Activated CD8-positive, alpha-beta memory T cell treated with anti-CD3 and anti-CD28 coated beads, Interleukin-2, amount 50 U/mL, for 24 hours (primary cell): Measurements from ENCODE around the gene TRAM1L1.

Experiments
- DNase-seq: peaks from one replicate; pipeline ENCODE4 v3.0.0-alpha.2; 2020; ENCODE audit errors: extremely low read depth

TRAM1L1 gene

DNA sequence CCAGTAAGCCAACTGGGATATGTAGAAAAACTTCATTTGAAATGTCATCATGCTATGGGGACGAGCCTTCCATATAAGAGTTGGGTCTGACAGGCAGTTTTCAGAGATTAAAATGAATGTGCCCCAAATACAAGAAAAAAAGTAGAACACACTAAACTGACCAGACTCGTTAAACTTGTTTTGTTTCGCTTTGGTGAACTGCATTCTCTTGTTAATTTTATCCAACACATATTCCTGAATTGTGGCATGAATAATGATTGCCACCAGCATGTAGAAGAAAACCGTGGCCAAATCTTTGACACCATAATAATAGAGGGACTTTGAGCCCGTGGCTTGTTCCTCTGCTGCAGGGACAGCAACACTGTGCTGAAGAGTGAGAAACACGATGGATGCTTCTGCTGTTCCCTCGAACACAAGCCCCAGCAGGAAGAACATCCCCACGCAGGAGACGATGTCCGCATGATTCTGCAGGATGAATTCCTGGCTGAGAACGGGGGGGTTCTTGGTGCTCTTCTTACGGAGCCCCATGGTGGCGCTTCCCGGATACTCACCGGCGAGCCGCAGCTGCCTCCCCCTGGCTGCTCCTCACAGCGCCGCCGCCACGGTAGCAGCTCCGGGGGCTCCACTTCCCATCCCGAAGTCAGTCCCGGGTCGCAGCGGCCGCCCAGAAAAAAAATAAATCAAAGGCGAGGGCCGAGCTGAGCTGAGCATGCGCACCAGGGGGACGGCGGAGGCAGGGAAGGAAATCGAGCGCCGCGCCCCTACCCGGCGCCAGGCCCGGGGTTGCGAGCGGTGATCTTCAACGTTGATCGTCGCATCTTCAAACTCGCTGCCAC is at the start of gene TRAM1L1:
TSS of gene TRAM1L1 (minus strand) at position 711 of the 836 bp plus-strand sequence. CDS start at position 528, 183 bp downstream.
- DNase-seq, result no peak

DNA sequence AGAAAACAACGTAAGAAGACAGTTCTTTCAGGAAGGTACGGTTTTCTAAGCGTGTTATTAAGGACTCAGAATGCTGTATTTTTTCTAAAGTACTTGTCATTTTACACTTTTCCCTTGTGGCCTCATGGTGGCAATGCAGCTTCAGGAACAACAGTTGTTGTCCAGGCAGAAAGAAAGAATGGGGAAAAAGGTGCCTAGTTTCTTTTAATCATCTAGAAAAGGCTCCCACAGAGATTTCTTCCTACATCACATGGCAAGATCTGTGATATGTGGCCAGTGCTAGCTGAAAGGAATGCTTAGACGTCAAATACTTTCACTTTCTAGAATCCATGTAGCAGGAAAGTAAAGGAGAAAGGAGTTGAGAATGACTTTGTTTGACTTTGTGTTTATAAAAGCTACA is 49.0 kb upstream of the TRAM1L1 start:
- DNase-seq, result no peak

DNA sequence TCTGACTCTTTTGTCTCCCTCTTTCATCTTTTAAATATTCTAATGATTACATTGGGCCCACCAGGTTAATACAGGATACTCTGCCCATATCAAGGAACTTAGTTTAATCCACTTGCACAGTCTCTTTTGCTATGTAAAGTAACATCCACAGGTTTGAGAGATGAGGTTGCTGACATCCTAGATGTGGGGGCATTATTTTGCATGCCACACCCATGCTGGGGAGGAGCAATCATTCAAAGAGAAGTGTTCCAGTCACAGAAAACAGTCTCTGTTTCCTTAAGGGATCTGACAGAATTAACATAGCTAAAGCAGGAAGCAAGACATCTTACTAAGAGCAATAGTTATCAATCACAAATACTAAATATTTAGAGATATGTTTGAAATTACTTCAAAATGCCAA is 11.5 kb upstream of the TRAM1L1 start:
- no peak for DNase-seq

DNA sequence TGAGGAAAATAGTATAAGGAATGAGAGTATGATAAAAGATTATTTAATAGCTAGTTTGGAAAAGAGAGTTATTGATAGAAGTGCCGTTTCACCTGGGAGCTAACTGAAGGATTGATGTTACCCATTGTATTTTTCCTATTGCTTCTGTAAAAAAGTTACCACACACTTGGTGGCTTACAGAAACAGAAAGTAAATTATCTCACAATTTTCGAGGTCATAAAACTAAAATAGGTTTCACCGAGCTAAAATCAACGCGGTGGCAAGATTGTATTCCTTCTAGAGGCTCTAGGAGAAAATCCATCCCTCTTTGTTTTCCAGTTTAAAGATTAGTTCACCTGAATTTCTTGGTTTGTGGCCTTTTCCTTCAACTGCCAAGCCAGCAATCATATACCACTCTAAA is 11.1 kb upstream of the TRAM1L1 start:
- DNase-seq, result no peak

DNA sequence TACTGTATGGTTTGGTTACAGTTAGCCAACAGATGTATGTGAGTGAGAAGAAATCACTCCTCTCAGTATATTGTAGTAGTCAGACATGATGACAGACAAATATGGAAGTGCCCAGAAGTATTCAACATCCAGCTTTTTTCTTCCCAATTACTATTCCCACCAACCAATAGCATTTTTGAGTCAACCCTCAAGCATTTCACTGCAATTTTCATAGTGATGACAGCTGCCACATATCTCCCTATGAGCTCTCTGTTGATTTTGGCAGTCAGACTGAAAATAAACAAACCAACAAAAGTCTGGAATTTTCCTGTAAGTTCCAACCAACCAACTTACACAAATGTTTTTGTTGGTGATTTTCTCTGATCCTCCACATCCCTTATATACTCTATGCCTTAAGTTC is 8.2 kb upstream of the TRAM1L1 start:
- DNase-seq, result no peak

DNA sequence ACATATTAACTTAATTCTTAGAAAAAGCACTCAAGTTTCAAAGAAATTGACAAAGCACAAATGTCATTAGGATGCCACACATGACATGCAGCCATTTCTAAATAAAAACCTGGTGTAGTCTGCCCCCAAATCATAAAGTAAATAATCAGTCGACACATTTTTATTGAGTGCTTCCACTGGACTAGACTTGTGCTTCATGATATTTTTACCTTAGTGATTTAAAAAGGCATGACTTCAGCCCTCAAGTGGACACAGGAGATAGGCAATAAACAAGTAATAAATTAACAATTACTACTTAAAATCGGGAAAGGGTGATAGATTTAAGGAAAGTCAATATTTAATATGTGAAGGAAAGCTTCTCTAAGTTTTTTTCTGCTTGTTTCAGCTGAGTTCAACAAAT is 7.6 kb downstream of the TRAM1L1 start:
- no peak for DNase-seq

DNA sequence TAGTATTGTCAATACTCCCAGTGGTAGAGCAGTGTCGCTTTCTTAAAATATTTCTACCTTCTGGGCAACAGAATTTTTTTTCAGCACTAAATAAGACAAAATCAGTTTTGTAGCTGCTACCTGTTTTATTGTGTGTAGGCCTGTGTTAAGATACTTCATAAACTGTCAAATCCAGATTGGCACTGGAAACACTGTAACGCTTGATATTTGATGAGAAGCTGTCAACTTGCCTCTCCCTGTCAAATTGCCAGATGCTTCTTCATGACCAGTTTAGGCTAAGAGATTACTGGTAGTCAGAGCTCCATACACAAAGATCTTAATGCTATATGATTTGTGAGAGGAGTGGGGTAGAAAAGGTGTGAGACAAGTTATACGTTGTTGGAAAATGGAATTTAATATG is 17.3 kb downstream of the TRAM1L1 start:
- no peak for DNase-seq

DNA sequence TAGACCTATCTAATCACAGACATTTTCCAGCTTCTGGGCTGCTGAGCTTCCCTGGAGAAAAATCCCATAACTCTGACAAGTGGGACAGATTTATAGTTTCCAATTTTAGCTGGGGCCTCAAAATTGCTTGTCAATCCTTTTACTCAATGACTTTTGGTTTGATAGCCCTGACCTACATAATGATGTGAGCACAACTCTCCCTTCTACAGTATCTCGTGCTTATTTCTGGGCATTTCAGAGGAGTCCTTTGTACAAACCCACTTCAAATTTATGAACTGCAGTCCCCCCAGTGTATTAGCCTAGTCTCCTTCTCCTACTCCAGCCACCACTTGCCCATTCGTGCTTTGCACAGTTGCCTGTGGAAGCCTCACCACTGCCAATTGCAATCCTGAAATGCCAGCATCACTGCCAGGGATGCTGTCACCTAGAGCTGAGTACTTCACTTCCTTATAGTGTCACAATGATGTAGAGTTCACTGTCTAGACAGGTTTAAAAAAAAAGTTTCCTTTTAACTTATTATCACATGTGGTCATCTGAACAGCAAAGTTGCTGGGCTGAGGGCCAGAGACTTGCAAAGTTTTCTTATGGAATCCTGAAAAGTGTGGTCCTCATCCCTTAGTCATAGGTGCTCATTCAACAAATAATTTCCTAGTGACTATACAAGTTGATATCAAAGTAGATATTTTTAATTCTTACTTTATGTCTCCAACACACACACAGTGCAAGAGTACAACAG is 21.2 kb downstream of the TRAM1L1 start:
- no peak for DNase-seq

DNA sequence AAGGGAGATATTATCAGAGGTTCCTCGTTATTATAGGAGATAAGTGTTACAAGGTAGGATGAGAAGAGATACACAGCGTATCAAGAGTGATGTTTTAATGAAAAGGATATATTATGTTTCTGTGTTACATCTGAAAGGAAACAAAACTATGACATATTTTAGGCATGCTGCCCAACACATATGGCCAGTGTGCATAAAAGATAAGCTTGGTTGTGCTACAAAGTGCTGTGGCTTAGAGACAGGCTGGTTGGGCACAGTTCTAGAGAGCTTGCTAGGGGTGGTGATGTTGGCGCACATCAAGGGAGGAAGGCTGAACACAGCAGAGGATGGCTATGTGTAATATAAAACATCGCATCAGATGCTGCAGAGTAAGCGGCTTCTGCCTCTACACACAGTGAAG is 42.4 kb downstream of the TRAM1L1 start:
- no peak for DNase-seq
